PC-3 (cell line): ENCODE data around the gene TOP2A. TPM values are rescaled to one million over a fixed set of nuclear protein-coding genes. Genes with fewer than 3 reads are reported as not detected.

Experiments
- ATAC-seq: fragments of 200-7000 bp; cut with Tn5 transposase; 2 replicates; pipeline ENCODE4 v1.9.1; 2020; ENCODE audit warnings: mild to moderate bottlenecking, moderate library complexity
- BruUV-seq: library from RNA; stranded (reverse); fragments of 400-500 nt; replicated peaks from 2 replicates; lab custom pipeline; 2021; lab: Mats Ljungman, UMichigan
- CTCF ChIA-PET: fragments of 300-600 bp; sonication (Branson Sonifier 250); formaldehyde crosslinking; loops from one replicate; lab custom pipeline; 2022; ENCODE audit warnings: antibody characterized with exemption; lab: Charles Lee
- POLR2A ChIA-PET: fragments of 300-600 bp; sonication (Branson Sonifier 250); formaldehyde crosslinking; loops from one replicate; lab custom pipeline; 2022; ENCODE audit warnings: antibody characterized with exemption; ENCODE audit not compliant: unreplicated experiment; lab: Charles Lee
- DNase-seq: peaks from one replicate; pipeline ENCODE4 v3.0.0-alpha.2; 2015
- H2AFZ ChIP-seq: fragments of 300-600 bp; sonication (generic); 2 replicates; pipeline ENCODE4 v1.6.0; 2016; ENCODE audit warnings: antibody characterized with exemption, low read length
- H3F3A ChIP-seq: fragments of 300-600 bp; sonication (generic); one replicate; pipeline ENCODE4 v1.6.0; 2017; ENCODE audit warnings: antibody characterized with exemption, low read length, control low read depth, mild to moderate bottlenecking; ENCODE audit not compliant: unreplicated experiment
- H3K27ac ChIP-seq: fragments of 300-600 bp; sonication (generic); 2 replicates; pipeline ENCODE4 v1.5.1; 2016; ENCODE audit warnings: mild to moderate bottlenecking, low read length
- H3K27me3 ChIP-seq: fragments of 300-600 bp; sonication (generic); 2 replicates; pipeline ENCODE4 v1.6.1; 2016; ENCODE audit warnings: low read length, mixed read lengths
- H3K36me3 ChIP-seq: fragments of 300-600 bp; sonication (generic); 2 replicates; pipeline ENCODE4 v1.6.1; 2016; ENCODE audit warnings: low read depth, mixed run types, low read length, mixed read lengths
- H3K4me1 ChIP-seq: fragments of 300-600 bp; sonication (generic); 2 replicates; pipeline ENCODE4 v1.5.1; 2016; ENCODE audit warnings: low read length; ENCODE audit not compliant: insufficient read depth
- H3K4me2 ChIP-seq: fragments of 300-600 bp; sonication (generic); 2 replicates; pipeline ENCODE4 v1.6.0; 2016; ENCODE audit warnings: low read length
- H3K4me3 ChIP-seq: fragments of 300-600 bp; sonication (generic); 2 replicates; pipeline ENCODE4 v1.5.1; 2016; ENCODE audit warnings: mild to moderate bottlenecking, low read length, mixed read lengths
- H3K79me2 ChIP-seq: fragments of 300-600 bp; sonication (generic); 2 replicates; pipeline ENCODE4 v1.6.1; 2017; ENCODE audit warnings: low read length, mixed read lengths
- H3K9ac ChIP-seq: fragments of 300-600 bp; sonication (generic); 2 replicates; pipeline ENCODE4 v1.6.0; 2016; ENCODE audit warnings: mild to moderate bottlenecking, low read length
- H3K9me2 ChIP-seq: fragments of 300-600 bp; sonication (generic); replicated peaks from 2 replicates; pipeline ENCODE4 v1.6.1; 2016; ENCODE audit warnings: mixed run types, low read length, mixed read lengths
- H3K9me3 ChIP-seq: fragments of 300-600 bp; sonication (generic); 2 replicates; pipeline ENCODE4 v1.6.1; 2016; ENCODE audit warnings: low read length, mixed read lengths
- H4K20me1 ChIP-seq: fragments of 300-600 bp; sonication (generic); 2 replicates; pipeline ENCODE4 v1.6.1; 2016; ENCODE audit warnings: low read length, mixed read lengths
- CTCF ChIP-seq: fragments of 300-600 bp; sonication (generic); conservative IDR thresholded peaks from 2 replicates; pipeline ENCODE4 v1.5.1; 2017; ENCODE audit warnings: antibody characterized with exemption, low read depth, mild to moderate bottlenecking, low read length
- EZH2 ChIP-seq: fragments of 300-600 bp; sonication (generic); IDR thresholded peaks from one replicate; pipeline ENCODE4 v1.6.1; 2017; ENCODE audit warnings: antibody characterized with exemption, mild to moderate bottlenecking, low read length; ENCODE audit not compliant: unreplicated experiment
- EZH2phosphoT487 ChIP-seq: fragments of 300-600 bp; sonication (generic); IDR thresholded peaks from 2 replicates; pipeline ENCODE4 v1.6.1; 2018; ENCODE audit warnings: mild to moderate bottlenecking, antibody characterized with exemption, low read length, borderline replicate concordance
- intact Hi-C: fragments of 100-400 bp; cut with micrococcal nuclease; formaldehyde crosslinking; loops from 2 replicates; pipeline ENCODE4 v1.9.0; 2023
- total RNA-seq: library from RNA; depleted of rRNA; stranded (reverse); fragments of >200 nt; gene quantifications from 2 replicates; pipeline ENCODE4 v1.2.3, GENCODE V29; 2014

The TOP2A gene
- total RNA-seq, 1 experiment from 2014 or later = 104 TPM

GRCh38 chr17:40453881-40454612 lies 36.4 kb upstream of the TOP2A start:
- H4K20me1 ChIP-seq = peaks cover 7% of the 10 kb centered on the region; the same call in 1 of the 2 replicates
- intact Hi-C loops = no loop called here
- no peak for ATAC-seq

GRCh38 chr17:40452921-40453378 lies 35.3 kb upstream of the TOP2A start:
- no peak overlapping the region for H3K4me2 ChIP-seq
- H3K9ac ChIP-seq = no peak overlapping the region
- DNase-seq = peak; percentile 45
- no TSS peak for BruUV-seq
- peaks cover 7% of the 10 kb centered on the region; the same call in 1 of the 2 replicates for H4K20me1 ChIP-seq
- H3K4me3 ChIP-seq = no peak overlapping the region
- H3F3A ChIP-seq = no peaks in the 10 kb centered on the region
- H3K79me2 ChIP-seq = peaks cover 32% of the 10 kb centered on the region
- peak overlapping the region; percentile 16; the same call in 1 of the 2 replicates for H3K27ac ChIP-seq
- no peak for TF ChIP-seq CTCF
- no peak for TF ChIP-seq EZH2phosphoT487
- TF ChIP-seq EZH2 = no peak
- H3K9me2 ChIP-seq = no peaks in the 10 kb centered on the region
- no peaks in the 10 kb centered on the region for H3K27me3 ChIP-seq
- intact Hi-C loops = no loop called here
- H3K36me3 ChIP-seq = peaks cover 47% of the 10 kb centered on the region
- ChIA-PET CTCF (no interaction called here), POLR2A (no interaction called here)
- H2AFZ ChIP-seq = no peak overlapping the region
- peak; percentile 52 for ATAC-seq
- peaks cover 24% of the 10 kb centered on the region for H3K4me1 ChIP-seq
- no peaks in the 10 kb centered on the region for H3K9me3 ChIP-seq

More at GRCh38 chr17:40453881-40454612, 36.4 kb upstream of the TOP2A start:
- 0 out of 2 replicates have a peak overlapping the region, but pooled peaks have one; percentile 7 for H3K27ac ChIP-seq
- H2AFZ ChIP-seq = no peak overlapping the region
- H3K27me3 ChIP-seq = no peaks in the 10 kb centered on the region
- TF ChIP-seq EZH2 (no peak), CTCF (no peak), EZH2phosphoT487 (no peak)
- H3K9me2 ChIP-seq = no peaks in the 10 kb centered on the region
- no TSS peak for BruUV-seq
- ChIA-PET CTCF (no interaction called here), POLR2A (no interaction called here)
- no peaks in the 10 kb centered on the region for H3F3A ChIP-seq
- peaks cover 16% of the 10 kb centered on the region for H3K4me1 ChIP-seq
- no peak for DNase-seq
- H3K9me3 ChIP-seq = no peaks in the 10 kb centered on the region
- H3K4me3 ChIP-seq = no peak overlapping the region
- peaks cover 21% of the 10 kb centered on the region for H3K79me2 ChIP-seq
- no peak overlapping the region for H3K4me2 ChIP-seq
- H3K9ac ChIP-seq = no peak overlapping the region
- peaks cover 47% of the 10 kb centered on the region for H3K36me3 ChIP-seq

- H3K9me2 ChIP-seq = no peaks in the 10 kb centered on the region
- H3K27me3 ChIP-seq = no peaks in the 10 kb centered on the region
- CTCF ChIA-PET = no interaction called here
- peaks cover 42% of the 10 kb centered on the region for H3K36me3 ChIP-seq
- H3K79me2 ChIP-seq = peaks cover 38% of the 10 kb centered on the region
- intact Hi-C loops = no loop called here
- peaks cover 24% of the 10 kb centered on the region for H3K4me1 ChIP-seq
- BruUV-seq = no TSS peak
- no peak for TF ChIP-seq EZH2
- no peak for TF ChIP-seq EZH2phosphoT487
- no peak for TF ChIP-seq CTCF
- POLR2A ChIA-PET = no interaction called here
- no peaks in the 10 kb centered on the region for H3F3A ChIP-seq
- ATAC-seq = no peak
- no peak overlapping the region for H2AFZ ChIP-seq
- H3K27ac ChIP-seq = peak overlapping the region; percentile 16; the same call in 1 of the 2 replicates
- no peak overlapping the region for H3K4me2 ChIP-seq
- H3K4me3 ChIP-seq = no peak overlapping the region
- no peaks in the 10 kb centered on the region for H3K9me3 ChIP-seq
- H3K9ac ChIP-seq = no peak overlapping the region
- peaks cover 7% of the 10 kb centered on the region; the same call in 1 of the 2 replicates for H4K20me1 ChIP-seq
- no peak for DNase-seq
Measured at GRCh38 chr17:40452216-40452787, 34.6 kb upstream of the TOP2A start.
